Activated CD4-positive, alpha-beta T cell treated with anti-CD3 and anti-CD28 coated beads for 36 hours (primary cell): ENCODE measurements around the gene TMEM97. TPM values are rescaled to one million over a fixed set of nuclear protein-coding genes. Genes with fewer than 3 reads are reported as not detected.
A peak's percentile ranks its signal among the peaks of the same experiment; 100 is the strongest.

Experiments
- ATAC-seq: fragments of 200-7000 bp; cut with Tn5 transposase; one replicate; pipeline ENCODE4 v1.10.0; 2021; ENCODE audit warnings: mild to moderate bottlenecking, moderate library complexity
- CTCF ChIA-PET: fragments of 350-600 bp; sonication (Branson Sonifier 250); formaldehyde crosslinking; loops from one replicate; lab custom pipeline; 2021; ENCODE audit warnings: antibody characterized with exemption; lab: Charles Lee
- POLR2A ChIA-PET: fragments of 350-600 bp; sonication (Branson Sonifier 250); formaldehyde crosslinking; loops from one replicate; lab custom pipeline; 2021; ENCODE audit warnings: antibody characterized with exemption, inconsistent platforms; lab: Charles Lee
- DNase-seq: peaks from one replicate; pipeline ENCODE4 v3.0.0-alpha.2; 2020
- H3K27ac Mint-ChIP-seq: one replicate; pipeline ENCODE4 v1.8.0; 2021; ENCODE audit warnings: mixed read lengths
- H3K27me3 Mint-ChIP-seq: one replicate; pipeline ENCODE4 v1.8.0; 2021; ENCODE audit warnings: mixed read lengths
- H3K36me3 Mint-ChIP-seq: one replicate; pipeline ENCODE4 v1.8.0; 2021; ENCODE audit warnings: low read depth, mixed read lengths
- H3K4me1 Mint-ChIP-seq: one replicate; pipeline ENCODE4 v1.8.0; 2021; ENCODE audit warnings: mixed read lengths
- H3K4me3 Mint-ChIP-seq: one replicate; pipeline ENCODE4 v1.8.0; 2021; ENCODE audit warnings: mild to moderate bottlenecking, moderate library complexity, mixed read lengths
- H3K9me3 Mint-ChIP-seq: one replicate; pipeline ENCODE4 v1.8.0; 2021; ENCODE audit warnings: low read depth, mixed read lengths
- intact Hi-C, 2 experiments: fragments of 100-400 bp; cut with DNase I in 1 of 2; cut with micrococcal nuclease in 1 of 2; formaldehyde crosslinking; loops; one replicate each; pipeline versions ENCODE4 v1.14.2 to v1.15.1; 2022 to 2024; cut with DNase I, micrococcal nuclease
- microRNA-seq: library from miRNA; unstranded; fragments of <30 nt; microRNA quantifications from one replicate; pipeline ENCODE4 v1.2.0, GENCODE V29; 2021; ENCODE audit warnings: borderline replicate concordance
- total RNA-seq, 2 experiments: library from RNA; stranded (reverse); gene quantifications; one replicate each; pipeline ENCODE4 v1.2.3, GENCODE V29; 2021

TMEM97 gene
- total RNA-seq, 2 experiments from 2014 or later: 31.0 to 49.3 TPM

- CTCF ChIA-PET: interaction anchor here (0.8 to 2.4 kb wide), 4 partner anchors 14 to 45 kb away, joined by 3 to 7 read pairs (median 4); partner anchors contain the start of gene POLDIP2
- DNase-seq: peak; percentile 95
- H3K36me3 Mint-ChIP-seq: peaks cover 7% of the 10 kb centered on the region
- peak; percentile 95 for ATAC-seq
- intact Hi-C loops: loop anchor here (1.0 to 2.0 kb wide), 10 partner anchors 13 to 579 kb away; partner anchors contain the start of genes IFT20 (in 2 of the 2), POLDIP2 (in 2 of the 2), TNFAIP1 (in 2 of the 2) and PHF12 (in 1 of the 2)
- H3K27me3 Mint-ChIP-seq: no peaks in the 10 kb centered on the region
- peaks cover 22% of the 10 kb centered on the region for H3K4me1 Mint-ChIP-seq
- H3K9me3 Mint-ChIP-seq: no peaks in the 10 kb centered on the region
- H3K4me3 Mint-ChIP-seq: peak within 1 kb of the TSS; percentile 76
- POLR2A ChIA-PET: interaction anchor here (0.6 to 1.5 kb wide), 3 partner anchors 14 to 107 kb away, joined by 5 read pairs; partner anchors contain the start of genes IFT20, POLDIP2 and TNFAIP1
- peak within 1 kb of the TSS; percentile 86 for H3K27ac Mint-ChIP-seq
Observed at GRCh38 chr17:28371245-28372202, 52.5 kb downstream of the TMEM97 start, which contains the start of gene SARM1. TSS of gene SARM1 (plus strand) at chr17:28371694. CDS start at chr17:28372033, 339 bp downstream.

DNA sequence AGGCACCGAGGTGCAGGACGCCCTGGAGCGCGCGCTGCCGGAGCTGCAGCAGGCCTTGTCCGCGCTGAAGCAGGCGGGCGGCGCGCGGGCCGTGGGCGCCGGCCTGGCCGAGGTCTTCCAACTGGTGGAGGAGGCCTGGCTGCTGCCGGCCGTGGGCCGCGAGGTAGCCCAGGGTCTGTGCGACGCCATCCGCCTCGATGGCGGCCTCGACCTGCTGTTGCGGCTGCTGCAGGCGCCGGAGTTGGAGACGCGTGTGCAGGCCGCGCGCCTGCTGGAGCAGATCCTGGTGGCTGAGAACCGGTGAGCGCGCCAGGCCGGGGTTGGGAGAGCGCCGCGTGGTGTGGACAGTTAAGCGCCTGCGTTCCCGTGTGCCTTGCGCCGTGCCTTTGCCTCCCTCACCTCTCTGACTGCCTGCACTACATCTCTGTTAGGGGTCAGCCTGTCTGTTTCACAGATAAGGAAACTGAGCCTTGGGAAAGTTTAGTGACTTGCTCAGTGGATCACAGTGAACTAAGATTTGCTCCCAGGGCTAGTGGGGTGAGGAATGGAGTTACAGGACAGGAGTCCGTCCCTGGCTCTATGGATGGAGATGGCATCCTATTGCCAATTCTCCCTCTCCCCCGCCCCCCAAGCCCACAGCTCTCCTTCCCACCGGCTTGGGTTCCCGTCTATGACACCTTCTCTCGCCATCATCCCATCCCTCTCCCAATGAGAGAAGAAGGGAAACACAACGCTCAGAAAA, 53.4 kb downstream of the TMEM97 start:
- H3K9me3 Mint-ChIP-seq: no peaks in the 10 kb centered on the region
- DNase-seq: peak; percentile 63
- CTCF ChIA-PET: interaction anchor here (1.4 to 2.4 kb wide), 2 partner anchors 15 to 44 kb away, joined by 5 to 7 read pairs; partner anchors contain the start of gene POLDIP2
- peak; percentile 2 for ATAC-seq
- intact Hi-C loops: loop anchor here in 1 of 2 experiments (1.0 kb wide), 1 partner anchor 180 kb away; the partner anchor contains the start of gene UNC119
- POLR2A ChIA-PET: interaction anchor here (1.4 to 1.5 kb wide), 2 partner anchors 15 to 37 kb away, joined by 5 read pairs; partner anchors contain the start of genes IFT20, POLDIP2 and TNFAIP1
- peak overlapping the region; percentile 76 for H3K4me3 Mint-ChIP-seq
- H3K4me1 Mint-ChIP-seq: peaks cover 22% of the 10 kb centered on the region
- H3K27me3 Mint-ChIP-seq: no peaks in the 10 kb centered on the region
- H3K36me3 Mint-ChIP-seq: peaks cover 7% of the 10 kb centered on the region
- H3K27ac Mint-ChIP-seq: peak overlapping the region; percentile 63

DNA sequence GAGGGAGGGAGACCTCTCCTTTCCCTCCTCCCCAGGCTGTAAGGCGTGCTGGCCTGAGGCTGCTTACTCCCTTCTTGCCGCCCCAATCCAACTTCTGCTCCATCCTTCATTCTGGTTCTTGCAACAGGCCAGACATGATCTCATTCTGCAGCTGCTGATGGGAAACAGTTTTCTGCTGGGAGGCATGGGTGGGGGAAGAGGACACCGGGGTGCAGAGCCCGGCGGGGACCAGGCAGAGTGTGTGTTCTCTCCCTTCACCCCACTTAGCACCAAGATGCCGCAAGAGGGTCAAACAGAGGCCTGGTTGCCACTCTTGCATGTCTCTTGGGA, 53.9 kb downstream of the TMEM97 start:
- no peak for ATAC-seq

More for the DNA sequence above, 53.9 kb downstream of the TMEM97 start:
- peaks cover 7% of the 10 kb centered on the region for H3K36me3 Mint-ChIP-seq
- no peaks in the 10 kb centered on the region for H3K9me3 Mint-ChIP-seq
- H3K4me3 Mint-ChIP-seq: peak overlapping the region; percentile 76
- POLR2A ChIA-PET: interaction anchor here (0.6 kb wide), 1 partner anchor 9 kb away, joined by 3 read pairs; no protein-coding TSS in a partner anchor
- H3K27ac Mint-ChIP-seq: peak overlapping the region; percentile 63
- no peak for DNase-seq
- H3K4me1 Mint-ChIP-seq: peaks cover 22% of the 10 kb centered on the region
- intact Hi-C loops: loop anchor here in 1 of 2 experiments (1.0 kb wide), 1 partner anchor 179 kb away; the partner anchor contains the start of gene UNC119
- CTCF ChIA-PET: interaction anchor here (0.8 to 2.4 kb wide), 3 partner anchors 12 to 122 kb away, joined by 3 to 7 read pairs (median 3); no protein-coding TSS in a partner anchor
- no peaks in the 10 kb centered on the region for H3K27me3 Mint-ChIP-seq

Small RNA genes lying within 50 kb of the gene (microRNA-seq; reads per million reads assigned to microRNA genes)
- gene MIR4723: 4.2 reads per million, percentile 10 among the genes with 10 or more reads in this experiment

Other genes starting within 250 kb of the TMEM97 start
- gene IFT20, start 16.3 kb downstream of the TMEM97 start, total RNA-seq: 10 to 100 TPM; 12.9 to 17.3 TPM
- 10 to 100 TPM; 25.5 to 26.1 TPM for gene TNFAIP1, start 16.6 kb downstream of the TMEM97 start, total RNA-seq
- gene POLDIP2, start 38.3 kb downstream of the TMEM97 start, total RNA-seq: 10 to 100 TPM; 84.9 to 98.4 TPM
- gene SEBOX, start 46.0 kb downstream of the TMEM97 start, total RNA-seq: not detected
- gene VTN, start 51.1 kb downstream of the TMEM97 start, total RNA-seq: under 1 TPM in 1 of 2 experiments, not detected in 1; 0.21 TPM
- 10 to 100 TPM; 18.1 to 21.9 TPM for gene SARM1, start 52.5 kb downstream of the TMEM97 start, total RNA-seq
- 1 to 10 TPM; 3.0 to 4.0 TPM for gene SLC46A1, start 87.0 kb downstream of the TMEM97 start, total RNA-seq
- gene SLC13A2, start 154.4 kb downstream of the TMEM97 start, total RNA-seq: not detected
- not detected for gene FOXN1, start 187.1 kb downstream of the TMEM97 start, total RNA-seq
- 10 to 100 TPM; 35.9 to 48.7 TPM for gene UNC119, start 233.4 kb downstream of the TMEM97 start, total RNA-seq